HL-60 (cell line): Measurements from ENCODE around the gene CAMTA1.

ENCODE experiments used
- DNase-seq, 2 experiments: peaks; one replicate each; pipeline ENCODE4 v3.0.0-alpha.2; 2010 to 2020; ENCODE audit warnings: low read depth in 1 of 2, low spot score in 1 of 2
- H3K27ac ChIP-seq: fragments of 250-450 bp; sonication (Bioruptor Pico); replicated peaks from 2 replicates; pipeline ENCODE4 v1.5.1; 2020; ENCODE audit warnings: mild to moderate bottlenecking, moderate library complexity
- H3K27me3 ChIP-seq: fragments of 250-450 bp; sonication (Bioruptor Pico); 2 replicates; pipeline ENCODE4 v1.5.1; 2021; ENCODE audit warnings: mild to moderate bottlenecking, moderate library complexity; ENCODE audit not compliant: insufficient read depth, poor library complexity, severe bottlenecking
- H3K4me3 ChIP-seq: replicated peaks from 2 replicates; pipeline ENCODE4 v1.5.1; 2011; ENCODE audit warnings: mild to moderate bottlenecking, control low read depth, low read length; ENCODE audit not compliant: insufficient read depth
- GABPA ChIP-seq: IDR thresholded peaks from 2 replicates; pipeline ENCODE4 v1.6.1; 2012; ENCODE audit warnings: low read depth
- POLR2AphosphoS5 ChIP-seq: IDR thresholded peaks from 2 replicates; pipeline ENCODE4 v1.6.1; 2012; ENCODE audit warnings: low read depth
- SPI1 ChIP-seq: IDR thresholded peaks from 2 replicates; pipeline ENCODE4 v1.6.1; 2012; ENCODE audit warnings: low read depth, mild to moderate bottlenecking, borderline replicate concordance
- TF ChIP-seq, protein P1 (sequence below): IDR thresholded peaks from one replicate; pipeline ENCODE4 v1.5.1; 2011; ENCODE audit warnings: low read length, control low read depth, inconsistent platforms; ENCODE audit not compliant: insufficient read depth
- TF ChIP-seq, protein P2 (sequence below): IDR thresholded peaks from 2 replicates; pipeline ENCODE4 v1.6.1; 2012; ENCODE audit warnings: low read depth; ENCODE audit not compliant: insufficient replicate concordance

The CAMTA1 gene

DNA sequence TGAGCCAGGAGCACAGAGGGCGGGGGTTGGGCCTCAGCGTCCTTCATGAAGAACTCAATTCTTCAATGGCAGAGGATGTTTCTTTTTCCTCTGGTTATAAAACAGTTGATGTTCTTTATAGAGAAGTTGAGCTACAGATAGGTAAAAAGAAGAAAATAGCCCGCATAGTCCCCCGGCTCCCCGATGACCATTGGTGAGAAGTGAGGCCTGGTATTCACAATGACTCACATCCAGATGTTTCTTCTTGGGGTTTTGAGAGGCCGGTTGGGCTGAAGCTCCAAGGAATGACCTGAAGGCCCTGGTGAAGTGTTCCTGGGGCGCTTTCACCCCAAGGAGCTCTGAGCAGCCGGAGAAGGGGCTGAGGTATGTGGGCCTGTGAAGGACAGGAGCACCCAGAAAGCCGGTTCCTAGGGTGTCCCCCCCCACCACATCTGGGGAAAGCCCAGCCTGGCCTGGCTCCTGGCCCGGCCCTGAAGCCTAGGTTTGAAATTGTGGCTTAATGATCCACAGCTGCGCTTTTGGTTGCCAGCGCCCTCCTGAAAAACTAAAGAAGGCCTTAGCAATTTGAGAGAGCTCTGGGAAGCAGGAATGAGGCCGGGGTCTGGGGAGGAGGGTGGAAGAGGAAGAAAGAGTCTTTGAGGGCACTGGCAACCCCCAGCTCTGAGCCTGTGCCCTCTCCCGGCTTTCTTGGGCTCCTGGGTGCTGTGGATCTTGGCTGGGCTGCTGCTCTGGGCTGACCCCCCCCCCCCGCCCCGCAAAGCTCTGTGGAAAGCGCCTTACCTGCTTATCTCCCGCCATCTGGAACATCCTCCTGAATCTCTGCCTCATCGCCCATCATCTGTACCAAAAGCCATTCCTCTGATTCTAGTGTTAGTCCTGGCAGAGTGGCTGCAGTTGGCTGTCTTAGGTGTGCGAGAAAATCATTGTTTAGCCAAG is 444.7 kb downstream of the CAMTA1 start:
- H3K27ac ChIP-seq = no peak overlapping the region
- H3K27me3 ChIP-seq = no peaks in the 10 kb centered on the region
- TF ChIP-seq SPI1 = no peak
- TF ChIP-seq, protein P1, sequence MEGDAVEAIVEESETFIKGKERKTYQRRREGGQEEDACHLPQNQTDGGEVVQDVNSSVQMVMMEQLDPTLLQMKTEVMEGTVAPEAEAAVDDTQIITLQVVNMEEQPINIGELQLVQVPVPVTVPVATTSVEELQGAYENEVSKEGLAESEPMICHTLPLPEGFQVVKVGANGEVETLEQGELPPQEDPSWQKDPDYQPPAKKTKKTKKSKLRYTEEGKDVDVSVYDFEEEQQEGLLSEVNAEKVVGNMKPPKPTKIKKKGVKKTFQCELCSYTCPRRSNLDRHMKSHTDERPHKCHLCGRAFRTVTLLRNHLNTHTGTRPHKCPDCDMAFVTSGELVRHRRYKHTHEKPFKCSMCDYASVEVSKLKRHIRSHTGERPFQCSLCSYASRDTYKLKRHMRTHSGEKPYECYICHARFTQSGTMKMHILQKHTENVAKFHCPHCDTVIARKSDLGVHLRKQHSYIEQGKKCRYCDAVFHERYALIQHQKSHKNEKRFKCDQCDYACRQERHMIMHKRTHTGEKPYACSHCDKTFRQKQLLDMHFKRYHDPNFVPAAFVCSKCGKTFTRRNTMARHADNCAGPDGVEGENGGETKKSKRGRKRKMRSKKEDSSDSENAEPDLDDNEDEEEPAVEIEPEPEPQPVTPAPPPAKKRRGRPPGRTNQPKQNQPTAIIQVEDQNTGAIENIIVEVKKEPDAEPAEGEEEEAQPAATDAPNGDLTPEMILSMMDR = no peak
- no peak for TF ChIP-seq GABPA
- no peak for TF ChIP-seq POLR2AphosphoS5
- TF ChIP-seq, protein P2, sequence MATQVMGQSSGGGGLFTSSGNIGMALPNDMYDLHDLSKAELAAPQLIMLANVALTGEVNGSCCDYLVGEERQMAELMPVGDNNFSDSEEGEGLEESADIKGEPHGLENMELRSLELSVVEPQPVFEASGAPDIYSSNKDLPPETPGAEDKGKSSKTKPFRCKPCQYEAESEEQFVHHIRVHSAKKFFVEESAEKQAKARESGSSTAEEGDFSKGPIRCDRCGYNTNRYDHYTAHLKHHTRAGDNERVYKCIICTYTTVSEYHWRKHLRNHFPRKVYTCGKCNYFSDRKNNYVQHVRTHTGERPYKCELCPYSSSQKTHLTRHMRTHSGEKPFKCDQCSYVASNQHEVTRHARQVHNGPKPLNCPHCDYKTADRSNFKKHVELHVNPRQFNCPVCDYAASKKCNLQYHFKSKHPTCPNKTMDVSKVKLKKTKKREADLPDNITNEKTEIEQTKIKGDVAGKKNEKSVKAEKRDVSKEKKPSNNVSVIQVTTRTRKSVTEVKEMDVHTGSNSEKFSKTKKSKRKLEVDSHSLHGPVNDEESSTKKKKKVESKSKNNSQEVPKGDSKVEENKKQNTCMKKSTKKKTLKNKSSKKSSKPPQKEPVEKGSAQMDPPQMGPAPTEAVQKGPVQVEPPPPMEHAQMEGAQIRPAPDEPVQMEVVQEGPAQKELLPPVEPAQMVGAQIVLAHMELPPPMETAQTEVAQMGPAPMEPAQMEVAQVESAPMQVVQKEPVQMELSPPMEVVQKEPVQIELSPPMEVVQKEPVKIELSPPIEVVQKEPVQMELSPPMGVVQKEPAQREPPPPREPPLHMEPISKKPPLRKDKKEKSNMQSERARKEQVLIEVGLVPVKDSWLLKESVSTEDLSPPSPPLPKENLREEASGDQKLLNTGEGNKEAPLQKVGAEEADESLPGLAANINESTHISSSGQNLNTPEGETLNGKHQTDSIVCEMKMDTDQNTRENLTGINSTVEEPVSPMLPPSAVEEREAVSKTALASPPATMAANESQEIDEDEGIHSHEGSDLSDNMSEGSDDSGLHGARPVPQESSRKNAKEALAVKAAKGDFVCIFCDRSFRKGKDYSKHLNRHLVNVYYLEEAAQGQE = no peak
- no peak for DNase-seq
- no peak overlapping the region for H3K4me3 ChIP-seq

DNA sequence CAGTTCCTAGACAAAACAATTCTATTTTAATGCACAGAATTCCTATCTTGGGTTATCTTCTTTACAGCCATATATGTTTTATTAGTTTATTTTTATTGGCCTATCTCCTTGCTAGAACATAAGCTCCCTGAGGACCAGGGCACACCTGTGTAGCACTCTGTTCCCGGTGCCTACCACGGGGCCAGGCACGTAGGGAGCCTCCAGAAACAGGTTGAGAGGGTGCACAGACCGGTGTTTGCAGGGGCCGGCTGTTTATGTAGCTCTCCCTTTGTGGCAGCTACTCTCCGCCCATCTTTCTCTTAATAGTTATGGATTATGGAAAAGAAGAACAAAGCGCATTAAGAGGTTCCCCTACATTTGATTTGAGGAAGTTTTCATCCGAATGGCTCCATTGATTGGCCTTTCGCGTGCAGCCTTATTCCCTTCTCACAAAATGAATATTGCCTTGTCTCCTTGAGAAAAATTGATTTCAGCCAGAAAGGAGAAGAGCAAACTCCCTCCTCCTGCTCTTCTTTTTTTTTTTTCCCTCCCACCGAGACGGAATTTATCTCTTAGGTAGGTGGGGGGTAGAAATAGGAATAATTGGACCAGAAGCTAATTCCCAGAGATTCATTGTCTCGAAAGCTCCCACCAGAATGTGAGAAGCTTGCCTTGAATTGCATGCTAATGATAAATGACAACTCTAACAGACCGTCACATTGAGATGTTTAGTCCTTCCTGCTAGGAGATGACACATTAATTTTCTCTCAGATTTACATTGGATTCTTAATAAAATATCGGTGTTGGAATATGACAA is 447.4 kb downstream of the CAMTA1 start:
- no peak overlapping the region for H3K4me3 ChIP-seq
- TF ChIP-seq GABPA (no peak), SPI1 (no peak), POLR2AphosphoS5 (no peak)
- TF ChIP-seq, protein P1 = no peak
- TF ChIP-seq, protein P2 = no peak
- no peak for DNase-seq
- peaks cover 7% of the 10 kb centered on the region for H3K27me3 ChIP-seq
- no peak overlapping the region for H3K27ac ChIP-seq

DNA sequence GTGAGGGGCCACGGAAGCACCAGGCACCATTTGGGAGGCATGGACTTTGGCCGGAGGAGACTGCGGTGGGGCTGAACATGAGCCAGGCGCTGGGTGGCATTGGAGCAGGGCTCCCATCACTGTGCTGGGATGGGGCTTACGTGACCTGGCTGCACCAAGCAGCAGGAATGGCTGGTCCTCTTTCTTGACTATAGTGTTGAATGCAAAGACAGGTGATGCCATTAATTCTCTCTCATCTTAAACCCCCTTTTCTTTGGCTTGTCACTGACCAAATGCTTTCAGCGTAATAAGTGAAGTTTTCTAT is 447.9 kb downstream of the CAMTA1 start:
- peaks cover 7% of the 10 kb centered on the region for H3K27me3 ChIP-seq
- H3K4me3 ChIP-seq = no peak overlapping the region
- no peak overlapping the region for H3K27ac ChIP-seq
- TF ChIP-seq POLR2AphosphoS5 = no peak
- TF ChIP-seq GABPA = no peak
- TF ChIP-seq SPI1 = no peak
- TF ChIP-seq, protein P2 = no peak
- TF ChIP-seq, protein P1 = no peak
- no peak for DNase-seq
